K562 (cell line): Measurements from ENCODE around the gene KIF19. TPM values are rescaled to one million over a fixed set of nuclear protein-coding genes. Genes with fewer than 3 reads are reported as not detected.

Source experiments
- ATAC-seq: fragments of 200-7000 bp; cut with Tn5 transposase; 3 replicates; pipeline ENCODE4 v1.9.1; 2020; ENCODE audit warnings: moderate library complexity
- BruUV-seq: library from RNA; stranded (reverse); fragments of 400-500 nt; replicated peaks from 2 replicates; lab custom pipeline; 2021; lab: Mats Ljungman, UMichigan
- CTCF ChIA-PET: fragments of 300-600 bp; formaldehyde crosslinking; extraction: SDS; loops from one replicate; lab custom pipeline; 2021; ENCODE audit warnings: low intra/inter-chr PET ratio; lab: Yijun Ruan, JAX
- POLR2A ChIA-PET: fragments of 300-600, 350-650 bp; sonication (Branson Sonifier 250); formaldehyde crosslinking; extraction: SDS; loops from one replicate; lab custom pipeline; 2021; ENCODE audit warnings: antibody characterized with exemption, inconsistent platforms; lab: Yijun Ruan, JAX
- DNase-seq, 4 experiments: peaks; one replicate each; pipeline versions ENCODE4 v3.0.0 to v3.0.0-alpha.2; 2011 to 2018; ENCODE audit warnings: low spot score in 3 of 4, mixed read lengths in 3 of 4; ENCODE audit errors: extremely low read depth in 1 of 4
- FAIRE-seq: peaks from 2 replicates; lab custom pipeline; 2011; peaks lifted over from hg19 to GRCh38; lab: Jason Lieb, UNC
- H2AFZ ChIP-seq: 2 replicates; pipeline ENCODE4 v1.6.0; 2011; ENCODE audit warnings: low read depth, low read length, control low read depth, inconsistent platforms
- H3K27ac ChIP-seq: fragments of 200-600 bp; 3 replicates; pipeline ENCODE4 v1.8.0; 2011; ENCODE audit warnings: low read depth, mild to moderate bottlenecking, control low read depth, inconsistent platforms, low read length, moderate library complexity, mixed read lengths; ENCODE audit errors: extremely low read depth
- H3K27me3 ChIP-seq, 2 experiments: fragments of 300-600 bp in 1 of 2; 2 replicates in 1 of 2; 3 replicates in 1 of 2; pipeline versions ENCODE4 v1.6.0 to v1.8.0; 2011; ENCODE audit warnings: inconsistent platforms in 2 of 2, low read length in 2 of 2, mild to moderate bottlenecking in 1 of 2, mixed read lengths in 1 of 2, moderate library complexity in 1 of 2; ENCODE audit not compliant: control insufficient read depth in 2 of 2, insufficient read depth in 2 of 2
- H3K36me3 ChIP-seq: fragments of 300-600 bp; 3 replicates; pipeline ENCODE4 v1.8.0; 2011; ENCODE audit warnings: mild to moderate bottlenecking, low read length, inconsistent platforms; ENCODE audit not compliant: control insufficient read depth, insufficient read depth
- H3K4me1 ChIP-seq, 2 experiments: fragments of 200-600 bp in 1 of 2; replicated peaks in 1 of 2; 2 replicates in 1 of 2; 3 replicates in 1 of 2; pipeline versions ENCODE4 v1.5.1 to v1.8.0; 2011; ENCODE audit warnings: inconsistent platforms in 2 of 2, low read length in 2 of 2, mild to moderate bottlenecking in 1 of 2, mixed read lengths in 1 of 2, moderate library complexity in 1 of 2; ENCODE audit not compliant: control insufficient read depth in 2 of 2, insufficient read depth in 2 of 2
- H3K4me2 ChIP-seq: 2 replicates; pipeline ENCODE4 v1.6.1; 2011; ENCODE audit warnings: low read length, control low read depth, inconsistent platforms, mixed read lengths; ENCODE audit not compliant: insufficient read depth
- H3K4me3 ChIP-seq: fragments of 200-600 bp; sonication (generic), shearing (Covaris generic); 2 replicates; pipeline ENCODE4 v1.5.1; 2016; ENCODE audit warnings: control low read depth, inconsistent platforms
- H3K79me2 ChIP-seq: fragments of 200-600 bp; 3 replicates; pipeline ENCODE4 v1.8.0; 2011; ENCODE audit warnings: low read length, inconsistent platforms; ENCODE audit not compliant: control insufficient read depth, insufficient read depth
- H3K9ac ChIP-seq, 2 experiments: 2 replicates each; pipeline versions ENCODE4 v1.6.0 to v1.6.1; 2011; ENCODE audit warnings: low read depth in 2 of 2, low read length in 2 of 2, control low read depth in 1 of 2, inconsistent platforms in 1 of 2, mild to moderate bottlenecking in 1 of 2, mixed read lengths in 1 of 2; ENCODE audit not compliant: insufficient read depth in 1 of 2
- H3K9me1 ChIP-seq: one replicate; pipeline ENCODE4 v1.6.0; 2011; ENCODE audit warnings: inconsistent platforms, mild to moderate bottlenecking, low read length, moderate library complexity; ENCODE audit not compliant: control insufficient read depth, insufficient read depth
- H3K9me3 ChIP-seq: replicated peaks from 2 replicates; pipeline ENCODE4 v1.5.1; 2011; ENCODE audit warnings: low read depth, low read length, inconsistent platforms; ENCODE audit not compliant: control insufficient read depth, insufficient read depth
- H4K20me1 ChIP-seq: replicated peaks from 2 replicates; pipeline ENCODE4 v1.6.1; 2011; ENCODE audit warnings: low read length, inconsistent platforms, mixed read lengths; ENCODE audit not compliant: control insufficient read depth, insufficient read depth
- ARID2 ChIP-seq: fragments of 450-650 bp; IDR thresholded peaks from 2 replicates; pipeline ENCODE4 v1.6.1; 2017; ENCODE audit warnings: antibody characterized with exemption, mild to moderate bottlenecking
- ATF6 ChIP-seq: sonication (generic); formaldehyde crosslinking; IDR thresholded peaks from 2 replicates; pipeline ENCODE4 v1.4.0; 2020; ENCODE audit warnings: mild to moderate bottlenecking, missing genetic modification reagents
- BRD9 ChIP-seq: fragments of 450-650 bp; IDR thresholded peaks from 2 replicates; pipeline ENCODE4 v1.6.1; 2018; ENCODE audit warnings: low read depth; ENCODE audit not compliant: partially characterized antibody
- EGR1 ChIP-seq: fragments of 450-650 bp; conservative IDR thresholded peaks from 2 replicates; pipeline ENCODE4 v1.6.1; 2017; ENCODE audit warnings: mild to moderate bottlenecking
- ELF4 ChIP-seq: fragments of 450-650 bp; formaldehyde crosslinking; IDR thresholded peaks from 2 replicates; pipeline ENCODE4 v1.4.0; 2022; ENCODE audit warnings: missing genetic modification characterization
- HBP1 ChIP-seq: fragments of 450-650 bp; formaldehyde crosslinking; IDR thresholded peaks from 2 replicates; pipeline ENCODE4 v1.4.0; 2022; ENCODE audit warnings: missing genetic modification characterization
- HDAC1 ChIP-seq, 2 experiments: fragments of 450-650 bp; IDR thresholded peaks; 2 replicates each; pipeline ENCODE4 v1.6.1; 2016 to 2017; ENCODE audit warnings: inconsistent platforms in 1 of 2, mild to moderate bottlenecking in 1 of 2, moderate library complexity in 1 of 2
- MEF2A ChIP-seq: IDR thresholded peaks from 2 replicates; pipeline ENCODE4 v1.6.1; 2011; ENCODE audit warnings: low read depth, mild to moderate bottlenecking, low read length, moderate library complexity; ENCODE audit not compliant: control insufficient read depth
- MTA2 ChIP-seq: fragments of 450-650 bp; IDR thresholded peaks from 2 replicates; pipeline ENCODE4 v1.6.1; 2016; ENCODE audit warnings: low read depth
- RFX5 ChIP-seq: IDR thresholded peaks from 2 replicates; pipeline ENCODE4 v1.6.1; 2011; ENCODE audit warnings: low read depth, mild to moderate bottlenecking, improper control_type of control experiment, low read length
- SMARCE1 ChIP-seq: fragments of 450-650 bp; IDR thresholded peaks from 2 replicates; pipeline ENCODE4 v1.7.1; 2016; ENCODE audit warnings: mild to moderate bottlenecking
- STAG1 ChIP-seq: sonication (generic); formaldehyde crosslinking; IDR thresholded peaks from 2 replicates; pipeline ENCODE4 v1.5.0; 2020; ENCODE audit warnings: missing genetic modification reagents, borderline replicate concordance
- THRB ChIP-seq: fragments of 450-650 bp; formaldehyde crosslinking; conservative IDR thresholded peaks from 2 replicates; pipeline ENCODE4 v1.4.0; 2022; ENCODE audit warnings: mild to moderate bottlenecking, missing genetic modification characterization
- ZKSCAN8 ChIP-seq: fragments of 200-800 bp; sonication (Bioruptor generic); IDR thresholded peaks from 2 replicates; pipeline ENCODE4 v1.6.1; 2016; ENCODE audit warnings: missing genetic modification characterization, missing compliant biosample characterization
- ZNF140 ChIP-seq: fragments of 250-450 bp; sonication (Bioruptor Pico); IDR thresholded peaks from 2 replicates; pipeline ENCODE4 v1.8.0; 2021; ENCODE audit warnings: moderate library complexity, mild to moderate bottlenecking, inconsistent platforms
- whole genome bisulfite sequencing: fragments of 100-300 bp; shearing (Covaris generic); methylation state at CpG from one replicate; pipeline ENCODE4 v1.1.6; 2016; ENCODE audit warnings: low coverage, mixed read lengths; ENCODE audit not compliant: insufficient coverage; ENCODE audit errors: missing lambda C conversion rate; 5-methylcytosine and 5-hydroxymethylcytosine counted together
- in situ Hi-C: fragments of 300-500 bp; cut with MboI; formaldehyde crosslinking; loops from 4 replicates; pipeline ENCODE4 v1.15.0; 2018; ENCODE audit warnings: inconsistent platforms, mixed read lengths
- intact Hi-C: fragments of 100-400 bp; cut with micrococcal nuclease; formaldehyde crosslinking; loops from 2 replicates; pipeline ENCODE4 v1.14.2; 2022
- polyA plus RNA-seq, 8 experiments: library from polyadenylated mRNA; depleted of rRNA in 4 of 8; stranded (reverse) in 5 of 8; unstranded in 3 of 8; fragments of >200 nt; fragmentation: Nextera tagmentation in 2 of 8; fragmentation: Illumina TruSeq in 1 of 8; extraction: Ambion mirVana in 2 of 8; extraction: Trizol in 1 of 8; gene quantifications; 2 replicates each; pipeline versions ENCODE4 v1.2.1 to v1.2.3, GENCODE V29; 2011 to 2014; ENCODE audit warnings: inconsistent platforms in 1 of 8, missing spikeins in 1 of 8
- total RNA-seq, 7 experiments: library from RNA; depleted of rRNA in 6 of 7; stranded (reverse); fragments of >200 nt in 6 of 7; fragmentation: Illumina TruSeq in 2 of 7; extraction: Trizol in 2 of 7; gene quantifications; 2 replicates each; pipeline versions ENCODE4 v1.2.1 to v1.2.3, GENCODE V29; 2011 to 2021; ENCODE audit warnings: low replicate concordance in 1 of 7

Gene KIF19
- total and polyA plus RNA-seq, 9 of the 15 experiments (the other 6 are each of a cell fraction or from before 2014, with no cell fraction given) = 0.10 TPM; not detected in 8

- in situ Hi-C loops = no loop called here
- Histone ChIP-seq H3K4me1 (peaks cover 0 to 4% of the 10 kb centered on the region in 2 experiments; a peak in 3 of 5 replicates), H3K4me3 (no peak overlapping the region), H3K9me1 (no peaks in the 10 kb centered on the region), H3K9me3 (no peaks in the 10 kb centered on the region; the same call in 1 of the 2 replicates), H3K27me3 (peaks cover 24 to 38% of the 10 kb centered on the region in 2 experiments; a peak in 4 of 5 replicates), H3K27ac (no peak overlapping the region), H4K20me1 (no peaks in the 10 kb centered on the region), H3K36me3 (no peaks in the 10 kb centered on the region), H3K79me2 (no peaks in the 10 kb centered on the region), H2AFZ (no peak overlapping the region), H3K9ac (no peak overlapping the region), H3K4me2 (no peak overlapping the region)
- CTCF ChIA-PET = no interaction called here
- intact Hi-C loops = no loop called here
- WGBS = 0% methylated on average over 2 of the region's 2 CpGs
- no TSS peak for BruUV-seq
- ATAC-seq = no peak
- FAIRE-seq = no peak
- no peak for DNase-seq
- POLR2A ChIA-PET = interaction anchor here (0.6 kb wide), 1 partner anchor 66 kb away, joined by 3 read pairs; no protein-coding TSS in a partner anchor
- TF ChIP-seq BRD9 = no peak
- no peak for TF ChIP-seq ZNF140
- TF ChIP-seq HBP1 = peak; percentile 48; the same call in 1 of the 2 replicates
- TF ChIP-seq MEF2A = no peak
- no peak for TF ChIP-seq EGR1
- TF ChIP-seq ZKSCAN8 (CRISPR knock-in tag) = no peak
- TF ChIP-seq MTA2 = 0 out of 2 replicates have a peak, but pooled peaks have one; percentile 3
- no peak for TF ChIP-seq STAG1
- no peak for TF ChIP-seq RFX5
- TF ChIP-seq ATF6 (CRISPR knock-in tag) = no peak
- TF ChIP-seq ELF4 (CRISPR knock-in tag) = peak; percentile 11; the same call in 1 of the 2 replicates
- TF ChIP-seq SMARCE1 = no peak
- no peak for TF ChIP-seq ARID2
- 0 out of 2 replicates have a peak, but pooled peaks have one; percentile 27 for TF ChIP-seq THRB (CRISPR knock-in tag)
- 0 out of 4 replicates have a peak, but pooled peaks of 1 of the 2 experiments have one; percentile 30 for TF ChIP-seq HDAC1 (IDR thresholded peaks at IDR 0.05)
These were observed 64.1 kb downstream of the KIF19 start for GRCh38 chr17:74389937-74390679.
